SK-N-SH treated with all-trans-retinoic acid at 6 μM for 48 hours (cell line): ENCODE measurements around the gene TMEM59L.

Experiments used
- ATAC-seq: fragments of 200-7000 bp; cut with Tn5 transposase; 3 replicates; pipeline ENCODE4 v1.9.1; 2020; ENCODE audit warnings: mild to moderate bottlenecking, moderate library complexity
- ARNTL ChIP-seq: fragments of 450-650 bp; formaldehyde crosslinking; IDR thresholded peaks from 2 replicates; pipeline ENCODE4 v1.5.0; 2020; ENCODE audit warnings: low read depth, mild to moderate bottlenecking, moderate library complexity, borderline replicate concordance
- BACH2 ChIP-seq: fragments of 250-450 bp; sonication (Bioruptor Pico); IDR thresholded peaks from 2 replicates; pipeline ENCODE4 v1.9.0; 2021; ENCODE audit warnings: mild to moderate bottlenecking, borderline replicate concordance
- CSDC2 ChIP-seq: fragments of 250-450 bp; sonication (Bioruptor Pico); IDR thresholded peaks from 2 replicates; pipeline ENCODE4 v1.5.0; 2020; ENCODE audit warnings: mild to moderate bottlenecking, moderate library complexity
- ESRRG ChIP-seq: fragments of 250-450 bp; sonication (Bioruptor Pico); IDR thresholded peaks from 2 replicates; pipeline ENCODE4 v1.6.1; 2021; ENCODE audit warnings: mild to moderate bottlenecking
- GLIS3 ChIP-seq: fragments of 250-450 bp; sonication (Bioruptor Pico); IDR thresholded peaks from 2 replicates; pipeline ENCODE4 v1.5.0; 2020; ENCODE audit warnings: mild to moderate bottlenecking, moderate library complexity
- ISL1 ChIP-seq: fragments of 250-450 bp; sonication (Bioruptor Pico); IDR thresholded peaks from 2 replicates; pipeline ENCODE4 v2.1.2; 2022; ENCODE audit warnings: mild to moderate bottlenecking, moderate library complexity
- OSR1 ChIP-seq: fragments of 250-450 bp; sonication (Bioruptor Pico); IDR thresholded peaks from 2 replicates; pipeline ENCODE4 v1.8.0; 2022; ENCODE audit warnings: moderate library complexity, mild to moderate bottlenecking, inconsistent platforms
- PPARA ChIP-seq: fragments of 250-450 bp; sonication (Bioruptor Pico); IDR thresholded peaks from 2 replicates; pipeline ENCODE4 v1.5.0; 2020; ENCODE audit warnings: mild to moderate bottlenecking, borderline replicate concordance
- RARB ChIP-seq: fragments of 250-450 bp; sonication (Bioruptor Pico); IDR thresholded peaks from 2 replicates; pipeline ENCODE4 v1.8.0; 2021; ENCODE audit warnings: mild to moderate bottlenecking, moderate library complexity
- SNAI2 ChIP-seq: fragments of 250-450 bp; sonication (Bioruptor Pico); IDR thresholded peaks from 2 replicates; pipeline ENCODE4 v1.5.0; 2020; ENCODE audit warnings: mild to moderate bottlenecking, moderate library complexity
- TCF4 ChIP-seq: fragments of 250-450 bp; sonication (Bioruptor Pico); IDR thresholded peaks from 2 replicates; pipeline ENCODE4 v1.8.0; 2021; ENCODE audit warnings: mild to moderate bottlenecking, moderate library complexity, borderline replicate concordance
- TOX ChIP-seq: fragments of 250-450 bp; sonication (Bioruptor Pico); IDR thresholded peaks from 2 replicates; pipeline ENCODE4 v1.8.0; 2021; ENCODE audit warnings: mild to moderate bottlenecking, moderate library complexity, borderline replicate concordance
- ZC3H10 ChIP-seq: fragments of 250-450 bp; sonication (Bioruptor Pico); IDR thresholded peaks from 2 replicates; pipeline ENCODE4 v1.5.1; 2021; ENCODE audit warnings: mild to moderate bottlenecking, moderate library complexity
- ZFP3 ChIP-seq: fragments of 250-450 bp; sonication (Bioruptor Pico); IDR thresholded peaks from 2 replicates; pipeline ENCODE4 v1.5.0; 2020; ENCODE audit warnings: mild to moderate bottlenecking, moderate library complexity
- ZFP30 ChIP-seq: fragments of 450-650 bp; formaldehyde crosslinking; IDR thresholded peaks from 2 replicates; pipeline ENCODE4 v1.5.0; 2022; ENCODE audit warnings: mild to moderate bottlenecking, moderate library complexity
- ZNF565 ChIP-seq: fragments of 450-650 bp; formaldehyde crosslinking; conservative IDR thresholded peaks from 2 replicates; pipeline ENCODE4 v1.5.0; 2020; ENCODE audit warnings: low read depth, mild to moderate bottlenecking, moderate library complexity
- ZNF70 ChIP-seq: fragments of 450-650 bp; formaldehyde crosslinking; IDR thresholded peaks from 2 replicates; pipeline ENCODE4 v1.5.0; 2020; ENCODE audit warnings: mild to moderate bottlenecking, moderate library complexity
- ZNF8 ChIP-seq: fragments of 450-650 bp; formaldehyde crosslinking; IDR thresholded peaks from 2 replicates; pipeline ENCODE4 v1.5.0; 2020; ENCODE audit warnings: mild to moderate bottlenecking, moderate library complexity
- TF ChIP-seq, protein P1 (sequence below): fragments of 250-450 bp; sonication (Bioruptor Pico); IDR thresholded peaks from 2 replicates; pipeline ENCODE4 v1.8.0; 2020; ENCODE audit warnings: mild to moderate bottlenecking, moderate library complexity, borderline replicate concordance
- TF ChIP-seq, protein P2 (sequence below): fragments of 250-450 bp; sonication (Bioruptor Pico); IDR thresholded peaks from 2 replicates; pipeline ENCODE4 v1.5.1; 2021; ENCODE audit warnings: mild to moderate bottlenecking, moderate library complexity
- TF ChIP-seq, protein P3 (sequence below): fragments of 250-450 bp; sonication (Bioruptor Pico); IDR thresholded peaks from 2 replicates; pipeline ENCODE4 v1.8.0; 2021; ENCODE audit warnings: low read depth, mild to moderate bottlenecking, moderate library complexity, borderline replicate concordance
- TF ChIP-seq, protein P4 (sequence below): fragments of 250-450 bp; sonication (Bioruptor Pico); IDR thresholded peaks from 2 replicates; pipeline ENCODE4 v1.5.1; 2020; ENCODE audit warnings: low read depth, mild to moderate bottlenecking, moderate library complexity

The TMEM59L gene

DNA sequence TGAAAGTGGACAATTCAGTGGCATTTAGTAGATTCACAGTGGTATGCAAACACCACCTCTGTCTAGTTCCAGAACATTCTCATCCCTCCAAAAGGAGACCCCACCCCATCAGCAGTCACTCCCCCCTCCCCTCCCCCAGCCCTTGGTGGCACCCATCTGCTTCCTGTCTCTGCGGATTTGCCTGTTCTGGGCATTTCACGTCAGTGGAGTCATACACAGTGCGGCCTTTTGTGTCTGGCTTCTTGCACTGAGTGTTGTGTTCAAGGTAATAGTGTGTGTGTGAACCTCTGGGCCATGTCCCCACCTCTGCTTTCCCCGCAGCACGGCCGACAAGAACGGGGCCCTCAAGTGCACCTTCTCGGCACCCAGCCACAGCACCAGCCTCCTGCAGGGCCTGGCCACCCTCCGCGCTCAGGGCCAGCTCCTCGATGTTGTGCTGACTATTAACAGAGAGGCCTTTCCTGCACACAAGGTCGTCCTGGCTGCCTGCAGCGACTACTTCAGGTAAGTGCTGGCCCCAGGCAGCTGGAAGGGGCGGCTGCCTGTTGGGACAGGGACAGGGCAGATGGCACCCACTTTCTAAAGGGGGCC is 51.4 kb downstream of the TMEM59L start:
- TF ChIP-seq, protein P1, sequence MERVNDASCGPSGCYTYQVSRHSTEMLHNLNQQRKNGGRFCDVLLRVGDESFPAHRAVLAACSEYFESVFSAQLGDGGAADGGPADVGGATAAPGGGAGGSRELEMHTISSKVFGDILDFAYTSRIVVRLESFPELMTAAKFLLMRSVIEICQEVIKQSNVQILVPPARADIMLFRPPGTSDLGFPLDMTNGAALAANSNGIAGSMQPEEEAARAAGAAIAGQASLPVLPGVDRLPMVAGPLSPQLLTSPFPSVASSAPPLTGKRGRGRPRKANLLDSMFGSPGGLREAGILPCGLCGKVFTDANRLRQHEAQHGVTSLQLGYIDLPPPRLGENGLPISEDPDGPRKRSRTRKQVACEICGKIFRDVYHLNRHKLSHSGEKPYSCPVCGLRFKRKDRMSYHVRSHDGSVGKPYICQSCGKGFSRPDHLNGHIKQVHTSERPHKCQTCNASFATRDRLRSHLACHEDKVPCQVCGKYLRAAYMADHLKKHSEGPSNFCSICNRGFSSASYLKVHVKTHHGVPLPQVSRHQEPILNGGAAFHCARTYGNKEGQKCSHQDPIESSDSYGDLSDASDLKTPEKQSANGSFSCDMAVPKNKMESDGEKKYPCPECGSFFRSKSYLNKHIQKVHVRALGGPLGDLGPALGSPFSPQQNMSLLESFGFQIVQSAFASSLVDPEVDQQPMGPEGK (CRISPR knock-in tag): no peak
- no peak for TF ChIP-seq GLIS3

DNA sequence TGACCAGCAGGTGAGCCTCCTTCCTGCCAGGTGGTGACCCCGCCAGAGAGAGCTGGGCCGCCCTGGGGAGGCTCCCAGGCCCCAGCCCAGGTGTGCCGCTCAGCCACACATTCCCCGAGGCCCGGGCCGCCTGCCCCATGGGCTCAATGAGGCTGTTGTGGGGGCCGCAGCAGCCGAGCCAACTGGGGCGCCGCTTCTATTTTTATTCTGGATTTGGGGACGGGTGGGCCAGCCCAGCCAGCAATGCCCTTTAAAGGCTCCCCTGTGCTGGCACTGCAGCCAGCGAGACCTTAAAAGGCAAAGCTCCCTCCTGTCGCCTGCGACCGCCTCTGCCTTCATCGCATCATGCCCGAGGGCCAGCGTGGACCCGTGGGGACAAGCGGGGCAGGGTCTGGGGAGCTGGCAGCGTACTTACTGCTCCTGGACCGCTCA is 53.1 kb downstream of the TMEM59L start:
- no peak for TF ChIP-seq ZFP3 (CRISPR knock-in tag)
- TF ChIP-seq ZNF70 (CRISPR knock-in tag): no peak
- TF ChIP-seq, protein P2, sequence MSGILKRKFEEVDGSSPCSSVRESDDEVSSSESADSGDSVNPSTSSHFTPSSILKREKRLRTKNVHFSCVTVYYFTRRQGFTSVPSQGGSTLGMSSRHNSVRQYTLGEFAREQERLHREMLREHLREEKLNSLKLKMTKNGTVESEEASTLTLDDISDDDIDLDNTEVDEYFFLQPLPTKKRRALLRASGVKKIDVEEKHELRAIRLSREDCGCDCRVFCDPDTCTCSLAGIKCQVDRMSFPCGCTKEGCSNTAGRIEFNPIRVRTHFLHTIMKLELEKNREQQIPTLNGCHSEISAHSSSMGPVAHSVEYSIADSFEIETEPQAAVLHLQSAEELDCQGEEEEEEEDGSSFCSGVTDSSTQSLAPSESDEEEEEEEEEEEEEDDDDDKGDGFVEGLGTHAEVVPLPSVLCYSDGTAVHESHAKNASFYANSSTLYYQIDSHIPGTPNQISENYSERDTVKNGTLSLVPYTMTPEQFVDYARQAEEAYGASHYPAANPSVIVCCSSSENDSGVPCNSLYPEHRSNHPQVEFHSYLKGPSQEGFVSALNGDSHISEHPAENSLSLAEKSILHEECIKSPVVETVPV: no peak
- no peak for TF ChIP-seq ISL1
- TF ChIP-seq ARNTL (CRISPR knock-in tag): no peak
- TF ChIP-seq ZC3H10 (CRISPR knock-in tag): no peak
- no peak for TF ChIP-seq ZFP30 (CRISPR knock-in tag)
- TF ChIP-seq TOX: no peak
- TF ChIP-seq ZNF565 (CRISPR knock-in tag): no peak
- no peak for TF ChIP-seq TCF4
- no peak for TF ChIP-seq ZNF8 (CRISPR knock-in tag)
- no peak for TF ChIP-seq GLIS3
- TF ChIP-seq RARB: no peak
- no peak for TF ChIP-seq PPARA
- TF ChIP-seq, protein P3, sequence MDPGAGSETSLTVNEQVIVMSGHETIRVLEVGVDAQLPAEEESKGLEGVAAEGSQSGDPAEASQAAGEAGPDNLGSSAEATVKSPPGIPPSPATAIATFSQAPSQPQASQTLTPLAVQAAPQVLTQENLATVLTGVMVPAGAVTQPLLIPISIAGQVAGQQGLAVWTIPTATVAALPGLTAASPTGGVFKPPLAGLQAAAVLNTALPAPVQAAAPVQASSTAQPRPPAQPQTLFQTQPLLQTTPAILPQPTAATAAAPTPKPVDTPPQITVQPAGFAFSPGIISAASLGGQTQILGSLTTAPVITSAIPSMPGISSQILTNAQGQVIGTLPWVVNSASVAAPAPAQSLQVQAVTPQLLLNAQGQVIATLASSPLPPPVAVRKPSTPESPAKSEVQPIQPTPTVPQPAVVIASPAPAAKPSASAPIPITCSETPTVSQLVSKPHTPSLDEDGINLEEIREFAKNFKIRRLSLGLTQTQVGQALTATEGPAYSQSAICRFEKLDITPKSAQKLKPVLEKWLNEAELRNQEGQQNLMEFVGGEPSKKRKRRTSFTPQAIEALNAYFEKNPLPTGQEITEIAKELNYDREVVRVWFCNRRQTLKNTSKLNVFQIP (CRISPR knock-in tag): no peak
- no peak for TF ChIP-seq ESRRG (CRISPR knock-in tag)

More for the DNA sequence above, 51.4 kb downstream of the TMEM59L start:
- ATAC-seq: no peak

DNA sequence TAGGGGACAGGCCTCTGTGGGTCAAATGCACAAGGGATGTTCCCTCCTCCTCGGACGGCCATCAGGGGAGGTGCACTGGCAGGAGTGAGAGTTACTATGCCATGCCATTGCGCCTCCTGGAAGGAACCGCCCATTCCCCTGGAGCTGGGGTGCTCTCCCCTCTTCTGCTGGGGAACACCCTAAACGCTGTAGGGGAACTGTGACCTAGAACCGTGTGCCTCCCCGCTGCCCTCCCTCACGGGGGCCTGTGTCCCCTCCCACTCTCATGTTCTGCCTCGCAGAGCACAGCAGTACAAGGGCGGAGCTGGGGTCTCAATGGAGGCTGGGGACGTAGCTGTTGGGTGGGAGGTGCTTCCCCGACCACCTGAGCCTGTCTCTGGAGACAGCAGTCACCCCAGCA is 53.6 kb downstream of the TMEM59L start:
- TF ChIP-seq, protein P2: no peak
- TF ChIP-seq TCF4 (no peak), ZNF565 (CRISPR knock-in tag) (no peak), ESRRG (CRISPR knock-in tag) (no peak), CSDC2 (CRISPR knock-in tag) (no peak), BACH2 (CRISPR knock-in tag) (no peak), PPARA (no peak), GLIS3 (no peak), ZNF70 (CRISPR knock-in tag) (no peak), RARB (no peak), OSR1 (CRISPR knock-in tag) (no peak), ZFP3 (CRISPR knock-in tag) (no peak)
- TF ChIP-seq, all 23 proteins: peak for 0
- ATAC-seq: no peak

More for the DNA sequence above, 53.1 kb downstream of the TMEM59L start:
- ATAC-seq: no peak

DNA sequence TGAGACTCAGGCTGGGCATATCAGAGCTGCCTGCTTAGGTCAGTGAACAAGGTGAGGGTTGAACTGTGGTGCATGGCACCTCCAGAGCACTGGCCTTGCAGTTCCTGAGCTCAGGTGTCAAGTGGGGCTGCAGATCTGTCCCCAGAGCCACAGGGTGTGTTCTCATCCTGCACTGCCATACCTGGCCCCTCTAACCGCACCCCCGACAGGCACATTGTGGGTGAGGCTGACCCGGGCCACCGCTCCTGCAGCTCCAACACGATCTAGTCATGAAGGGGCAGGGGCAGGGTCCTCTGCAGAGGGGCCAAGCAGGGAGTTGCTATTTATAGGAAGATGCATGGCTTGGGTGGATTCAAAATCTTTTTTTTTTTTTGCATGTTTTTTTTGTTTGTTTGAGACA is 54.1 kb downstream of the TMEM59L start:
- ATAC-seq: no peak
- TF ChIP-seq, protein P3 (CRISPR knock-in tag): no peak
- no peak for TF ChIP-seq ZNF565 (CRISPR knock-in tag)
- TF ChIP-seq CSDC2 (CRISPR knock-in tag): no peak
- TF ChIP-seq ZC3H10 (CRISPR knock-in tag): no peak
- no peak for TF ChIP-seq GLIS3
- TF ChIP-seq, protein P4, sequence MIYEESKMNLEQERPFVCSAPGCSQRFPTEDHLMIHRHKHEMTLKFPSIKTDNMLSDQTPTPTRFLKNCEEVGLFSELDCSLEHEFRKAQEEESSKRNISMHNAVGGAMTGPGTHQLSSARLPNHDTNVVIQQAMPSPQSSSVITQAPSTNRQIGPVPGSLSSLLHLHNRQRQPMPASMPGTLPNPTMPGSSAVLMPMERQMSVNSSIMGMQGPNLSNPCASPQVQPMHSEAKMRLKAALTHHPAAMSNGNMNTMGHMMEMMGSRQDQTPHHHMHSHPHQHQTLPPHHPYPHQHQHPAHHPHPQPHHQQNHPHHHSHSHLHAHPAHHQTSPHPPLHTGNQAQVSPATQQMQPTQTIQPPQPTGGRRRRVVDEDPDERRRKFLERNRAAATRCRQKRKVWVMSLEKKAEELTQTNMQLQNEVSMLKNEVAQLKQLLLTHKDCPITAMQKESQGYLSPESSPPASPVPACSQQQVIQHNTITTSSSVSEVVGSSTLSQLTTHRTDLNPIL (CRISPR knock-in tag): no peak
- TF ChIP-seq ZFP3 (CRISPR knock-in tag): no peak
- TF ChIP-seq SNAI2 (CRISPR knock-in tag): no peak
- TF ChIP-seq, protein P2: no peak
- TF ChIP-seq ISL1: no peak
- TF ChIP-seq RARB: no peak
- no peak for TF ChIP-seq ZNF8 (CRISPR knock-in tag)
- no peak for TF ChIP-seq OSR1 (CRISPR knock-in tag)
- TF ChIP-seq PPARA: no peak
- no peak for TF ChIP-seq TOX
- TF ChIP-seq ESRRG (CRISPR knock-in tag): no peak
- no peak for TF ChIP-seq BACH2 (CRISPR knock-in tag)
